Keratinocyte (primary cell): ENCODE results near the gene RGSL1. TPM values are rescaled to one million over a fixed set of nuclear protein-coding genes. Genes with fewer than 3 reads are reported as not detected.
"Not testable (repeated sequence)": the region's sequence is repeated elsewhere in the genome, so short reads cannot be mapped to it uniquely, and the experiment has no call there.

Experiments used
- DNase-seq: peaks from one replicate; pipeline ENCODE4 v3.0.0-alpha.2; 2011; ENCODE audit warnings: low read depth, missing footprints, low spot score
- FAIRE-seq: peaks from 2 replicates; lab custom pipeline; 2011; peaks lifted over from hg19 to GRCh38; lab: Jason Lieb, UNC
- H2AFZ ChIP-seq: 2 replicates; pipeline ENCODE4 v1.6.0; 2012; ENCODE audit warnings: low read length, control low read depth, inconsistent platforms; ENCODE audit not compliant: control insufficient read depth
- H3K27ac ChIP-seq: 2 replicates; pipeline ENCODE4 v1.5.1; 2011; ENCODE audit warnings: low read length; ENCODE audit not compliant: control insufficient read depth, insufficient read depth
- H3K27me3 ChIP-seq: 3 replicates; pipeline ENCODE4 v1.6.0; 2011; ENCODE audit warnings: low read length; ENCODE audit not compliant: control insufficient read depth, insufficient read depth; ENCODE audit errors: extremely low read depth
- H3K36me3 ChIP-seq, 2 experiments: 2 replicates in 1 of 2; 3 replicates in 1 of 2; pipeline ENCODE4 v1.5.1; 2011; ENCODE audit warnings: low read length in 2 of 2, mild to moderate bottlenecking in 1 of 2; ENCODE audit not compliant: control insufficient read depth in 2 of 2, insufficient read depth in 2 of 2; ENCODE audit errors: extremely low read depth in 1 of 2
- H3K4me1 ChIP-seq: 3 replicates; pipeline ENCODE4 v1.5.1; 2011; ENCODE audit warnings: low read length; ENCODE audit not compliant: control insufficient read depth, insufficient read depth; ENCODE audit errors: extremely low read depth
- H3K4me2 ChIP-seq: 3 replicates; pipeline ENCODE4 v1.6.0; 2011; ENCODE audit warnings: low read depth, low read length; ENCODE audit not compliant: control insufficient read depth, insufficient read depth; ENCODE audit errors: extremely low read depth
- H3K4me3 ChIP-seq, 3 experiments: fragments of 200-600 bp in 1 of 3; sonication (generic) in 1 of 3; 2 replicates in 2 of 3; 3 replicates in 1 of 3; pipeline ENCODE4 v1.5.1; 2011 to 2016; ENCODE audit warnings: low read length in 3 of 3, mild to moderate bottlenecking in 3 of 3, control low read depth in 2 of 3, inconsistent platforms in 1 of 3, low read depth in 1 of 3, mixed read lengths in 1 of 3, mixed run types in 1 of 3, moderate library complexity in 1 of 3; ENCODE audit not compliant: control insufficient read depth in 2 of 3, insufficient read depth in 2 of 3; ENCODE audit errors: extremely low read depth in 1 of 3
- H3K79me2 ChIP-seq: 2 replicates; pipeline ENCODE4 v1.6.0; 2012; ENCODE audit warnings: low read length; ENCODE audit not compliant: control insufficient read depth, insufficient read depth
- H3K9ac ChIP-seq: 3 replicates; pipeline ENCODE4 v1.6.0; 2011; ENCODE audit warnings: low read length; ENCODE audit not compliant: control insufficient read depth, insufficient read depth; ENCODE audit errors: extremely low read depth
- H3K9me1 ChIP-seq: 3 replicates; pipeline ENCODE4 v1.6.0; 2011; ENCODE audit warnings: low read length; ENCODE audit not compliant: control insufficient read depth, insufficient read depth; ENCODE audit errors: extremely low read depth
- H3K9me3 ChIP-seq: 2 replicates; pipeline ENCODE4 v1.5.1; 2012; ENCODE audit warnings: low read depth, low read length; ENCODE audit not compliant: control insufficient read depth
- H4K20me1 ChIP-seq: 3 replicates; pipeline ENCODE4 v1.6.0; 2011; ENCODE audit warnings: low read length; ENCODE audit not compliant: control insufficient read depth, insufficient read depth; ENCODE audit errors: extremely low read depth
- EZH2 ChIP-seq: IDR thresholded peaks from one replicate; pipeline ENCODE4 v1.6.1; 2012; ENCODE audit warnings: inconsistent platforms, mild to moderate bottlenecking, low read length, moderate library complexity
- dilution Hi-C: fragments of 300-500 bp; cut with MboI; formaldehyde crosslinking; loops from one replicate; pipeline ENCODE4 v1.7.0; 2020; ENCODE audit warnings: low sequenced_read_pairs; ENCODE audit not compliant: extremely low pct_ligation_motif_present
- polyA plus RNA-seq, 5 experiments: library from polyadenylated mRNA; depleted of rRNA in 3 of 5; stranded (reverse) in 3 of 5; stranded (forward) in 1 of 5; unstranded in 1 of 5; fragments of >200 nt; gene quantifications; 1 replicate in 1 of 5; 2 replicates in 3 of 5; 3 replicates in 1 of 5; pipeline versions ENCODE4 v1.2.1 to v1.2.3, GENCODE V29; 2011 to 2012; ENCODE audit warnings: missing spikeins in 2 of 5, low read depth in 1 of 5, low replicate concordance in 1 of 5
- TF ChIP-seq, protein P1 (sequence below), 3 experiments: IDR thresholded peaks in 1 of 3; conservative IDR thresholded peaks in 1 of 3; optimal IDR thresholded peaks in 1 of 3; 2 replicates in 2 of 3; 3 replicates in 1 of 3; pipeline versions ENCODE3 to v1.5.1; 2011; ENCODE audit warnings: low read length in 3 of 3, mild to moderate bottlenecking in 3 of 3, moderate library complexity in 2 of 3, control low read depth in 1 of 3, inconsistent platforms in 1 of 3; ENCODE audit not compliant: insufficient read depth in 2 of 3; ENCODE audit errors: extremely low read depth in 1 of 3

The RGSL1 gene
- polyA plus RNA-seq, 1 donor (not counting 4 experiments of a cell fraction or from before 2014, with no cell fraction given), result not detected

GRCh38 chr1:182444497-182444896 is 5.4 kb upstream of the RGSL1 start:
- Histone ChIP-seq H3K9me3 (no peaks in the 10 kb centered on the region), H2AFZ (no peak overlapping the region), H3K27ac (no peak overlapping the region), H3K9me1 (no peaks in the 10 kb centered on the region), H3K4me3 (no peak overlapping the region), H3K9ac (no peak overlapping the region), H3K36me3 (no peaks in the 10 kb centered on the region), H3K4me2 (no peak overlapping the region), H3K27me3 (no peaks in the 10 kb centered on the region), H4K20me1 (no peaks in the 10 kb centered on the region), H3K79me2 (no peaks in the 10 kb centered on the region), H3K4me1 (no peaks in the 10 kb centered on the region)
- TF ChIP-seq EZH2, result no peak
- TF ChIP-seq, protein P1, sequence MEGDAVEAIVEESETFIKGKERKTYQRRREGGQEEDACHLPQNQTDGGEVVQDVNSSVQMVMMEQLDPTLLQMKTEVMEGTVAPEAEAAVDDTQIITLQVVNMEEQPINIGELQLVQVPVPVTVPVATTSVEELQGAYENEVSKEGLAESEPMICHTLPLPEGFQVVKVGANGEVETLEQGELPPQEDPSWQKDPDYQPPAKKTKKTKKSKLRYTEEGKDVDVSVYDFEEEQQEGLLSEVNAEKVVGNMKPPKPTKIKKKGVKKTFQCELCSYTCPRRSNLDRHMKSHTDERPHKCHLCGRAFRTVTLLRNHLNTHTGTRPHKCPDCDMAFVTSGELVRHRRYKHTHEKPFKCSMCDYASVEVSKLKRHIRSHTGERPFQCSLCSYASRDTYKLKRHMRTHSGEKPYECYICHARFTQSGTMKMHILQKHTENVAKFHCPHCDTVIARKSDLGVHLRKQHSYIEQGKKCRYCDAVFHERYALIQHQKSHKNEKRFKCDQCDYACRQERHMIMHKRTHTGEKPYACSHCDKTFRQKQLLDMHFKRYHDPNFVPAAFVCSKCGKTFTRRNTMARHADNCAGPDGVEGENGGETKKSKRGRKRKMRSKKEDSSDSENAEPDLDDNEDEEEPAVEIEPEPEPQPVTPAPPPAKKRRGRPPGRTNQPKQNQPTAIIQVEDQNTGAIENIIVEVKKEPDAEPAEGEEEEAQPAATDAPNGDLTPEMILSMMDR (optimal IDR thresholded peaks at IDR 0.05 in 1 of 3, IDR thresholded peaks at IDR 0.05 in 1 of 3, conservative IDR thresholded peaks at IDR 0.05 in 1 of 3; ENCODE audit: extremely low read depth in 1 of 3, insufficient read depth in 2 of 3, low read length in 3 of 3), result peak in 1 of 3 experiments; percentile 15
- no peak for FAIRE-seq
- dilution Hi-C loops, result loop anchor here (25.0 kb wide), 1 partner anchor 143 kb away; the partner anchor contains the start of gene RNASEL
- DNase-seq, result no peak

DNA sequence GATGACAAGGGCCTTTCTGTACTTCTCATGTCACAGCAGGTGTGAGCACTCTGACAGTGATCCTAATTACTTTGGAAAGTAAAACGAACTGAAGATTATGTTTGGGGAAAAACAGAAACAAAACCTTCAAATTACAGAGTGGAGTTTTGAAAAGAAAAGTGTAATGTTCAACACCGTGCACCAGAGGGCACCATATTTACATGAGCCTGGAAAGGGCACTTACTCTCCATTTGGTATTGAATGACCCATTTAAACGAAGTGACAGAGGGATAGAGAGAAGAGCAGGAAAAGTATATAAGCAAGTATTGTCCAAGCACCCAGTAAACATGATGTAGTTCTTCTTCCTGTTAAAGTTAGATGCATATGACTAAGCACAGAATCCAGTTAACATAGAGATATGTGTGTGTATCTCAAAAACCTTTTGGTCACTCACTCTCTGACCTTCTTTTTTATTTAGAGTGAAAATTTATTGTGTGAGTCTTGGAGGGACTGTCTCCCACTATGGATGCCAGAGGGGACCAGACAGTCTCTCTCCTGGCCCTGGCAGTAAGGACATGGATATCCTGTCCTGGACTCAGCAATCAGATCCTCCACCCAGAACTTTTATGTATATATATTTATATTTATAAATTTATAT is 3.8 kb upstream of the RGSL1 start:
- no peak for DNase-seq
- H3K9ac ChIP-seq, result no peak overlapping the region
- dilution Hi-C loops, result loop anchor here (25.0 kb wide), 1 partner anchor 141 kb away; the partner anchor contains the start of gene RNASEL

GRCh38 chr1:182447124-182447523 is 2.8 kb upstream of the RGSL1 start:
- not testable (repeated sequence) for H3K36me3 ChIP-seq, H3K79me2 ChIP-seq, H3K9ac ChIP-seq, H3K9me1 ChIP-seq, DNase-seq, FAIRE-seq, H4K20me1 ChIP-seq, H3K4me2 ChIP-seq, H3K27me3 ChIP-seq, H3K4me3 ChIP-seq, H3K4me1 ChIP-seq, H3K27ac ChIP-seq, H3K9me3 ChIP-seq, H2AFZ ChIP-seq
- dilution Hi-C loops, result loop anchor here (25.0 kb wide), 1 partner anchor 140 kb away; the partner anchor contains the start of gene RNASEL

More for the DNA sequence above, 3.8 kb upstream of the RGSL1 start:
- H3K9me1 ChIP-seq, result no peaks in the 10 kb centered on the region
- no peaks in the 10 kb centered on the region for H3K4me1 ChIP-seq
- no peak overlapping the region for H3K4me3 ChIP-seq
- no peaks in the 10 kb centered on the region for H4K20me1 ChIP-seq
- TF ChIP-seq, protein P1 (optimal IDR thresholded peaks at IDR 0.05 in 1 of 3, IDR thresholded peaks at IDR 0.05 in 1 of 3, conservative IDR thresholded peaks at IDR 0.05 in 1 of 3; ENCODE audit: extremely low read depth in 1 of 3, insufficient read depth in 2 of 3, low read length in 3 of 3), result peak; percentile 40 to 72 (median 68)
- no peak for TF ChIP-seq EZH2
- H3K79me2 ChIP-seq, result no peaks in the 10 kb centered on the region
- H3K4me2 ChIP-seq, result no peak overlapping the region
- no peaks in the 10 kb centered on the region for H3K9me3 ChIP-seq
- no peak overlapping the region for H2AFZ ChIP-seq
- H3K36me3 ChIP-seq, result no peaks in the 10 kb centered on the region
- H3K27ac ChIP-seq, result no peak overlapping the region
- peak; percentile 58 for FAIRE-seq
- no peaks in the 10 kb centered on the region for H3K27me3 ChIP-seq
